HG03139 (cell line): ENCODE results near the gene PPM1L.

Source experiments
- ATAC-seq: cut with Tn5 transposase; IDR thresholded peaks from one replicate; pipeline ENCODE4 v1.9.1; 2021; ENCODE audit not compliant: unreplicated experiment

PPM1L gene

GRCh38 chr3:160758929-160759577 is 3.0 kb downstream of the PPM1L start:
- no peak for ATAC-seq

- no peak for ATAC-seq
Measured at GRCh38 chr3:160763073-160763472, 7.0 kb downstream of the PPM1L start.

GRCh38 chr3:160765211-160765610 is 9.2 kb downstream of the PPM1L start:
- no peak for ATAC-seq

- no peak for ATAC-seq
Measured at GRCh38 chr3:160768031-160768430, 12.0 kb downstream of the PPM1L start.

GRCh38 chr3:160768918-160769317 is 12.9 kb downstream of the PPM1L start:
- ATAC-seq, result no peak

GRCh38 chr3:160771811-160772459 is 15.9 kb downstream of the PPM1L start:
- ATAC-seq, result no peak

- no peak for ATAC-seq
Measured at GRCh38 chr3:160773722-160774121, 17.7 kb downstream of the PPM1L start.

GRCh38 chr3:160774172-160774571 is 18.1 kb downstream of the PPM1L start:
- ATAC-seq, result no peak

- ATAC-seq, result no peak
Measured at GRCh38 chr3:160778480-160778879, 22.4 kb downstream of the PPM1L start.

- no peak for ATAC-seq
Measured at GRCh38 chr3:160779040-160779439, 23.0 kb downstream of the PPM1L start.

- ATAC-seq, result no peak
Measured at GRCh38 chr3:160780245-160780644, 24.2 kb downstream of the PPM1L start.

GRCh38 chr3:160781402-160781801 is 25.4 kb downstream of the PPM1L start:
- ATAC-seq, result no peak

GRCh38 chr3:160781863-160782262 is 25.8 kb downstream of the PPM1L start:
- no peak for ATAC-seq

- ATAC-seq, result no peak
Measured at GRCh38 chr3:160784853-160785252, 28.8 kb downstream of the PPM1L start.

GRCh38 chr3:160790726-160791125 is 34.7 kb downstream of the PPM1L start:
- no peak for ATAC-seq

GRCh38 chr3:160792540-160792939 is 36.5 kb downstream of the PPM1L start:
- ATAC-seq, result no peak

GRCh38 chr3:160793722-160794252 is 37.8 kb downstream of the PPM1L start:
- no peak for ATAC-seq

- ATAC-seq, result no peak
Measured at GRCh38 chr3:160796089-160796812, 40.2 kb downstream of the PPM1L start.

GRCh38 chr3:160796813-160797164 is 40.8 kb downstream of the PPM1L start:
- no peak for ATAC-seq

GRCh38 chr3:160797356-160797755 is 41.3 kb downstream of the PPM1L start:
- ATAC-seq, result no peak

GRCh38 chr3:160801386-160802118 is 45.5 kb downstream of the PPM1L start:
- ATAC-seq, result no peak
